PC-9 (cell line): ENCODE measurements around the gene DPP10.

Source experiments
- CTCF ChIP-seq: fragments of 200-600 bp; sonication (generic); conservative IDR thresholded peaks from 2 replicates; pipeline ENCODE4 v1.6.1; 2017; ENCODE audit warnings: mixed run types, antibody characterized with exemption, mild to moderate bottlenecking, moderate library complexity
- EZH2 ChIP-seq: fragments of 200-600 bp; sonication (generic); IDR thresholded peaks from 2 replicates; pipeline ENCODE4 v1.8.0; 2017; ENCODE audit warnings: antibody characterized with exemption, low read depth

GRCh38 chr2:115119086-115119485, 676.6 kb downstream of the DPP10 start:
- TF ChIP-seq CTCF (no peak), EZH2 (no peak)
